Neural crest cell (in vitro differentiated cells): ENCODE measurements around the gene CLCC1. TPM values are rescaled to one million over a fixed set of nuclear protein-coding genes. Genes with fewer than 3 reads are reported as not detected.

ENCODE experiments used
- DNase-seq: peaks from one replicate; pipeline ENCODE4 v3.0.0; 2021; ENCODE audit warnings: low read depth, mixed read lengths, low spot score
- H3K27ac Mint-ChIP-seq: one replicate; pipeline ENCODE4 v1.8.0; 2021; ENCODE audit warnings: mild to moderate bottlenecking, mixed read lengths; ENCODE audit not compliant: unreplicated experiment
- H3K27me3 Mint-ChIP-seq: 2 replicates; pipeline ENCODE4 v1.8.0; 2021; ENCODE audit warnings: low read depth, mild to moderate bottlenecking, mixed read lengths
- H3K36me3 Mint-ChIP-seq: 2 replicates; pipeline ENCODE4 v1.8.0; 2021; ENCODE audit warnings: low read depth, mild to moderate bottlenecking, mixed read lengths
- H3K4me1 Mint-ChIP-seq: 2 replicates; pipeline ENCODE4 v1.8.0; 2021; ENCODE audit warnings: mixed read lengths
- H3K4me3 Mint-ChIP-seq: one replicate; pipeline ENCODE4 v1.8.0; 2021; ENCODE audit warnings: mild to moderate bottlenecking, mixed read lengths
- H3K9me3 Mint-ChIP-seq: 2 replicates; pipeline ENCODE4 v1.8.0; 2021; ENCODE audit warnings: mixed read lengths
- total RNA-seq: library from RNA; stranded (reverse); gene quantifications from 2 replicates; pipeline ENCODE4 v1.2.1, GENCODE V29; 2021
- TF ChIP-seq, protein P1 (sequence below): fragments of 200-600 bp; sonication (generic); conservative IDR thresholded peaks from 2 replicates; pipeline ENCODE4 v1.5.0; 2021; ENCODE audit warnings: antibody characterized with exemption, mild to moderate bottlenecking

Gene CLCC1
- total RNA-seq, 1 donor from 2014 or later = 42.7 TPM

DNA sequence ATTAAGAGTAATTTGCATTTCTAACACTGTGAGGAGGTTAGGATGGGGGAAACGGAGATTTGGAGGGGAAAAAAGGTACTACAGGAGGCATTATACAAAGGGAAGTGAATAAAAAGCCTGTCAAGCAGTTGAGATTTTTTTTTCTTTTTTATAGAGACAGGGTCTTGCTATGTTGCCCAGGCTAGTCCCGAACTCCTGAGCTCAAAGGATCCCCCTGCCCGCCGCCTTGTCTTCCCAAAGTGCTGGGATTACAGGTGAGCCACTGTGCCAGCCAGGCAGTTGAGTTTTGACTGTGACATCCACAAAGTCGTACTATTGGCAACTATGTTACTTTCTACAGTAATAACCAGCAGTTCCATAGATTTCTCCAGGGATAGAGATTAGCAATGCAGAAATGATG is 2.6 kb downstream of the CLCC1 start:
- peaks cover 6% of the 10 kb centered on the region for H3K36me3 Mint-ChIP-seq
- TF ChIP-seq, protein P1, sequence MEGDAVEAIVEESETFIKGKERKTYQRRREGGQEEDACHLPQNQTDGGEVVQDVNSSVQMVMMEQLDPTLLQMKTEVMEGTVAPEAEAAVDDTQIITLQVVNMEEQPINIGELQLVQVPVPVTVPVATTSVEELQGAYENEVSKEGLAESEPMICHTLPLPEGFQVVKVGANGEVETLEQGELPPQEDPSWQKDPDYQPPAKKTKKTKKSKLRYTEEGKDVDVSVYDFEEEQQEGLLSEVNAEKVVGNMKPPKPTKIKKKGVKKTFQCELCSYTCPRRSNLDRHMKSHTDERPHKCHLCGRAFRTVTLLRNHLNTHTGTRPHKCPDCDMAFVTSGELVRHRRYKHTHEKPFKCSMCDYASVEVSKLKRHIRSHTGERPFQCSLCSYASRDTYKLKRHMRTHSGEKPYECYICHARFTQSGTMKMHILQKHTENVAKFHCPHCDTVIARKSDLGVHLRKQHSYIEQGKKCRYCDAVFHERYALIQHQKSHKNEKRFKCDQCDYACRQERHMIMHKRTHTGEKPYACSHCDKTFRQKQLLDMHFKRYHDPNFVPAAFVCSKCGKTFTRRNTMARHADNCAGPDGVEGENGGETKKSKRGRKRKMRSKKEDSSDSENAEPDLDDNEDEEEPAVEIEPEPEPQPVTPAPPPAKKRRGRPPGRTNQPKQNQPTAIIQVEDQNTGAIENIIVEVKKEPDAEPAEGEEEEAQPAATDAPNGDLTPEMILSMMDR = no peak
- no peaks in the 10 kb centered on the region for H3K9me3 Mint-ChIP-seq
- peak overlapping the region; percentile 76 for H3K27ac Mint-ChIP-seq
- no peak for DNase-seq
- H3K4me1 Mint-ChIP-seq = peaks cover 32% of the 10 kb centered on the region
- peak overlapping the region; percentile 35 for H3K4me3 Mint-ChIP-seq
- H3K27me3 Mint-ChIP-seq = no peaks in the 10 kb centered on the region

GRCh38 chr1:108957888-108958287 is 5.4 kb downstream of the CLCC1 start:
- no peaks in the 10 kb centered on the region for H3K27me3 Mint-ChIP-seq
- peaks cover 15% of the 10 kb centered on the region for H3K36me3 Mint-ChIP-seq
- H3K4me3 Mint-ChIP-seq = peak overlapping the region; percentile 24
- no peak for DNase-seq
- H3K4me1 Mint-ChIP-seq = peaks cover 31% of the 10 kb centered on the region
- H3K27ac Mint-ChIP-seq = no peak overlapping the region
- H3K9me3 Mint-ChIP-seq = no peaks in the 10 kb centered on the region
- TF ChIP-seq, protein P1 = no peak

- H3K4me3 Mint-ChIP-seq = no peak overlapping the region
- TF ChIP-seq, protein P1 = no peak
- peaks cover 22% of the 10 kb centered on the region for H3K4me1 Mint-ChIP-seq
- no peaks in the 10 kb centered on the region for H3K27me3 Mint-ChIP-seq
- peaks cover 15% of the 10 kb centered on the region for H3K36me3 Mint-ChIP-seq
- no peak for DNase-seq
- no peak overlapping the region for H3K27ac Mint-ChIP-seq
- H3K9me3 Mint-ChIP-seq = no peaks in the 10 kb centered on the region
Measured at GRCh38 chr1:108955881-108956280, 7.4 kb downstream of the CLCC1 start.

GRCh38 chr1:108955111-108955510 is 8.2 kb downstream of the CLCC1 start:
- Mint-ChIP-seq H3K36me3 (peaks cover 15% of the 10 kb centered on the region), H3K4me1 (peaks cover 17% of the 10 kb centered on the region), H3K27me3 (no peaks in the 10 kb centered on the region), H3K4me3 (no peak overlapping the region), H3K27ac (no peak overlapping the region), H3K9me3 (no peaks in the 10 kb centered on the region)
- no peak for DNase-seq
- TF ChIP-seq, protein P1 = no peak

DNA sequence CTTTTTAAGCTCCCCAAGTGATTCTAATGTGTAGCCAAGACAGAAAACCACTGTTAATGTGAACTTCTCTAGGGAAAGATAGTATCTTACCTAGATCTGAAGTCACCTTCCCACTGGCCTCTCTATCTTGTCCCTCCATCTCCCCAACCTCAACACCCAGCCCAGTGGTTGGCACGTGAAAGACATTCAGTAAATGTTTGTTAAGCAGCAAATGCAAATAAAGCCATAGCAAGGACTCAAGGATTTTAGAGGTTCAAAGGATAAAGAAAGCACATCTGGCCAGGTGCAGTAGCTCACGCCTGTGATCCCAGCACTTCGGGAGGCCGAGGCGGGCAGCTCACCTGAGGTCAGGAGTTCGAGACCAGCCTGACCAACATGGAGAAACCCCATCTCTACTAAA is 9.8 kb downstream of the CLCC1 start:
- DNase-seq = no peak
- no peak overlapping the region for H3K4me3 Mint-ChIP-seq
- H3K27ac Mint-ChIP-seq = no peak overlapping the region
- peaks cover 15% of the 10 kb centered on the region for H3K36me3 Mint-ChIP-seq
- no peaks in the 10 kb centered on the region for H3K27me3 Mint-ChIP-seq
- TF ChIP-seq, protein P1 = no peak
- H3K4me1 Mint-ChIP-seq = peaks cover 14% of the 10 kb centered on the region
- no peaks in the 10 kb centered on the region for H3K9me3 Mint-ChIP-seq

DNA sequence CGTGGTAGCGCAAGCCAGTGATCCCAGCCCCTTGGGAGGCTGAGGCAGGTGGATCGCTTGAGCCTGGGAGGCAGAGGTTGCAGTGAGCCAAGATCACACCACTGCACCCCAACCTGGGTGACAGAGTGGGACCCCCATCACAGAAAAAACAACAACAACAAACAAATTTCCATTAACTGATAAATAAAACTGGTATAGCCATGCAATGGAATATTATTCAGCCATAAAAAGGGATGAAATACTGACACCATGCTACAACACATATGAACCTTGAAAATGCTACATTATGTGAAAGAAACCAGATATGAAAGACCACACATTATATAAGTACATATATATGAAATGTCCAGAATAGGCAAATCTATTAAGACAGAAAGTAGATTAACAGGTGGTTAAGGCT is 12.0 kb downstream of the CLCC1 start:
- Mint-ChIP-seq H3K9me3 (no peaks in the 10 kb centered on the region), H3K4me1 (peaks cover 15% of the 10 kb centered on the region), H3K27ac (no peak overlapping the region), H3K27me3 (no peaks in the 10 kb centered on the region), H3K4me3 (no peak overlapping the region), H3K36me3 (peaks cover 14% of the 10 kb centered on the region)
- TF ChIP-seq, protein P1 = no peak
- no peak for DNase-seq
